Metanephros (tissue), 2 donors: ENCODE measurements around the gene TAS1R3. TPM values are rescaled to one million over a fixed set of nuclear protein-coding genes. Genes with fewer than 3 reads are reported as not detected.

ENCODE experiments used
- small RNA-seq: library from RNA; depleted of rRNA; stranded (forward); fragments of <200 nt; gene quantifications from one replicate; pipeline ENCODE3, GENCODE V24; 2014; ENCODE audit warnings: low replicate concordance
- total RNA-seq: library from RNA; depleted of rRNA; stranded (reverse); fragments of >200 nt; gene quantifications from one replicate; pipeline ENCODE4 v1.2.3, GENCODE V29; 2014

Gene TAS1R3
- 1.1 TPM for total RNA-seq

DNA sequence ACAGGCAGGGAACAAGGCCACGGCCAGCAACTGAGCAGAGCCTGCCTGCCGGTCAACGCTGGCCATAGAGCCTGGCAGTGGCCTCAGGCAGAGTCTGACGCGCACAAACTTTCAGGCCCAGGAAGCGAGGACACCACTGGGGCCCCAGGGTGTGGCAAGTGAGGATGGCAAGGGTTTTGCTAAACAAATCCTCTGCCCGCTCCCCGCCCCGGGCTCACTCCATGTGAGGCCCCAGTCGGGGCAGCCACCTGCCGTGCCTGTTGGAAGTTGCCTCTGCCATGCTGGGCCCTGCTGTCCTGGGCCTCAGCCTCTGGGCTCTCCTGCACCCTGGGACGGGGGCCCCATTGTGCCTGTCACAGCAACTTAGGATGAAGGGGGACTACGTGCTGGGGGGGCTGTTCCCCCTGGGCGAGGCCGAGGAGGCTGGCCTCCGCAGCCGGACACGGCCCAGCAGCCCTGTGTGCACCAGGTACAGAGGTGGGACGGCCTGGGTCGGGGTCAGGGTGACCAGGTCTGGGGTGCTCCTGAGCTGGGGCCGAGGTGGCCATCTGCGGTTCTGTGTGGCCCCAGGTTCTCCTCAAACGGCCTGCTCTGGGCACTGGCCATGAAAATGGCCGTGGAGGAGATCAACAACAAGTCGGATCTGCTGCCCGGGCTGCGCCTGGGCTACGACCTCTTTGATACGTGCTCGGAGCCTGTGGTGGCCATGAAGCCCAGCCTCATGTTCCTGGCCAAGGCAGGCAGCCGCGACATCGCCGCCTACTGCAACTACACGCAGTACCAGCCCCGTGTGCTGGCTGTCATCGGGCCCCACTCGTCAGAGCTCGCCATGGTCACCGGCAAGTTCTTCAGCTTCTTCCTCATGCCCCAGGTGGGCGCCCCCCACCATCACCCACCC is at the start of gene TAS1R3:
Gene TAS1R3 (plus strand): TSS at position 213 of the 898 bp plus-strand sequence. CDS start 66 bp downstream, at position 279.

DNA sequence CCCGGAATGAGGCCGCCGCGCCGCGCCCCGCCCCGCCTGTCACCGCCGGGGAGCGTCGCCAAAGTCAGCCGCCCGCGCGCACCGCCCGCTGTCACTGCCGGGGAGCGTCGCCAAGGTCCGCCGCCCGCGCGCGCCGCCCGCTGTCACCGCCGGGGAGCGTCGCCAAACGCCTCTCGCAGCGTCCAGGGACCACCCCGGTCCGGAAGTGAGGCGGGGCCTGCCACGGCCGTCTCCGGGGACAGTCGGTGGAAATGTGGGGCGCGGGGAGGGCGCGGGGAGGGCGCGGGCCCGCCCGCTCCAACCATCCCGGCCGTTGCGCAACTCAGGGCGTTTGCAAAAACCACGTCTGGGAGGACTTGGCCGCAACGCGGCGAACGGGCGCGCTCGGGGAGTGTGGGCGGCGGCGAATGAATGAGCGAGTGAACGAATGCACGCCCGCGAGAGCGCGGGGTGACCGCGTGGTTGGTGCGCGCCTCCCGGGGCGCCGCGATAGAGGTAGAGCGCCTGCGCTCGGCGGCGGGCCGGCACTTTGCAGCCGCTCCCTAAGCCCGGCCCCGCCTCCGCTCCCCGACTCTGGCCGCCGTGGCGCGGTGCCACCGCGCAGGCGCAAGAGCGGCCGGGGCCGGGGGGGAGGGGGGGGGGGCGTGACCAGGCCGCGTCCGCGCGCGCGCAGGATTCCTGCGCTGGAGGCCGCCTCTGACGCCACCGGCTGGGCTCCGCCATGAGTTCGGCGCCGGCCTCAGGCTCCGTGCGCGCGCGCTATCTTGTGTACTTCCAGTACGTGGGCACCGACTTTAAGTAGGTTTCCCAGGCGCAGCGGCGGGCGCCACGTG is 22.9 kb upstream of the TAS1R3 start, which contains the start of the genes ACAP3 and PUSL1:
Gene ACAP3 (minus strand): TSS at position 8 of the 833 bp plus-strand sequence. CDS start 115 bp downstream, outside the sequence.
Gene PUSL1 (plus strand): TSS at position 675 of the 833 bp plus-strand sequence. CDS start 47 bp downstream, at position 722.

DNA sequence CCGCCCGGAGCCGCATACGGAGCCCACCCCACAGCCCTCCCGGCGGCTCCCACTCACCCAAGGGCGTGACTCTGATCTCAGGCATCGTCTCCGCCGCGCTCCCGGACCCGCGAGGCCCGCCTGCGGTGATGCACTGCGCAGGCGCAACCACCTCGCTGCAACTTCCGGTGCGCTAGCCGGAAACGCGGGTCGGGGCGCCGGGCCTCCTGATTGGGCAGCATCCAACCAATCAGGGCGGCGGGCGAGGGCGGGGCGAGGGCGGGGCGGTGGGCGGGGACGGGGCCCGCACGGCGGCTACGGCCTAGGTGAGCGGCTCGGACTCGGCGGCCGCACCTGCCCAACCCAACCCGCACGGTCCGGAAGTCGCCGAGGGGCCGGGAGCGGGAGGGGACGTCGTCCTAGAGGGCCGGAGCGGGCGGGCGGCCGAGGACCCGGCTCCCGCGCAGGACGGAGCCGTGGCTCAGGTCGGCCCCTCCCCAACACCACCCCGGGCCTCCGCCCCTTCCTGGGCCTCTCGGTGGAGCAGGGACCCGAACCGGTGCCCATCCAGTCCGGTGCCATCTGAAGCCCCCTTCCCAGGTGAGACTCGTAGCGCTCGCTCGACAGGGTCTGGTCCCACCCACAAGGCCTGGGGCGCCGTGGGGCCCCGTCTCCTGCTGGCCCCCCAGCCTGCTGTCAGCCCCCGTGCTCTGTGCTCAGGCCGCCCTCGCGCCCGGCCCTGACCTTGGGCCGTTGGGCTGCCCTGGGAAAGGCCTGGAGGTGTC is 6.4 kb upstream of the TAS1R3 start, which contains the start of the genes CPTP and INTS11:
Gene CPTP (plus strand): TSS at position 279 of the 764 bp plus-strand sequence. CDS start 2,109 bp downstream, outside the sequence.
Gene INTS11 (minus strand): TSS at position 137 of the 764 bp plus-strand sequence. CDS start 52 bp downstream, at position 85.

DNA sequence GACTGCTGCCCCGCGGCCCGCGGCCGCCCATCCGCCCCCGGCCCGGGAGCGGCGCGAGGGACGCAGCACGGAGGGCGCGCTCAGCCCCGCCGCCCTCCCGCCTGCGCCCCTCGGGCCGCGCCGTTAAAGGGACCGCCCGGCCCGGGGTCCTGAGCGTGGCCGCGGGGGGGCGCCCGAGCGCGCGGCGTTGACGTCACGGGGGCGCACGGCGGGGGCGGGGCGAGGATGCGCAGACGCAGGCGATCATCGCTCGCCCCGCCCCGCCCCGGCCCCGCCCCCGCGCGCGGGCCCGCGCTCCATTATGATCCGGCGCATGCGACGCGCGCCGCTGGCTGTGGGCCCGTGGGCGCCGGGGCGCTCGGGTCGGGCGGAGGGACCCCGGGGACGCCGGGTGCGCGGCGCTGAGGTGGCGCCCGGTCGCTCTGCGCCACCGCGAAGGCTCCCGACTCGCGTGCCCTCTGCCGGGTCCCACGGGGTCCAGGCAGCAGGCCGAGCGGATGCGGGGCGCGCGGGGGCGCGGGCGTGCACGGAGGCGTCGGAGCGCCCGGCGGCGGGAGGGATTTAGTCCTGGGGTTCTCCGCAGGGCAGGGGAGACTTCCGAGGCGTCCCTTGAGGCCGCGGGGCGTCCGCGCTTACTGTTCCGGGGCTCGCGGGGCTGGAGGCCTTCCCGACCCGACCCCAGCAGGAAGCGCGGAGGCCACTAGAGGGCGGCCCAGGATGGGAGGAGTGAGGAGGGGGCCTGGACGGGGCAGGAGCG is 18.4 kb downstream of the TAS1R3 start, which contains the start of gene DVL1:
Gene DVL1 (minus strand): TSS at position 163 of the 757 bp plus-strand sequence. CDS start 353 bp downstream, outside the sequence.

DNA sequence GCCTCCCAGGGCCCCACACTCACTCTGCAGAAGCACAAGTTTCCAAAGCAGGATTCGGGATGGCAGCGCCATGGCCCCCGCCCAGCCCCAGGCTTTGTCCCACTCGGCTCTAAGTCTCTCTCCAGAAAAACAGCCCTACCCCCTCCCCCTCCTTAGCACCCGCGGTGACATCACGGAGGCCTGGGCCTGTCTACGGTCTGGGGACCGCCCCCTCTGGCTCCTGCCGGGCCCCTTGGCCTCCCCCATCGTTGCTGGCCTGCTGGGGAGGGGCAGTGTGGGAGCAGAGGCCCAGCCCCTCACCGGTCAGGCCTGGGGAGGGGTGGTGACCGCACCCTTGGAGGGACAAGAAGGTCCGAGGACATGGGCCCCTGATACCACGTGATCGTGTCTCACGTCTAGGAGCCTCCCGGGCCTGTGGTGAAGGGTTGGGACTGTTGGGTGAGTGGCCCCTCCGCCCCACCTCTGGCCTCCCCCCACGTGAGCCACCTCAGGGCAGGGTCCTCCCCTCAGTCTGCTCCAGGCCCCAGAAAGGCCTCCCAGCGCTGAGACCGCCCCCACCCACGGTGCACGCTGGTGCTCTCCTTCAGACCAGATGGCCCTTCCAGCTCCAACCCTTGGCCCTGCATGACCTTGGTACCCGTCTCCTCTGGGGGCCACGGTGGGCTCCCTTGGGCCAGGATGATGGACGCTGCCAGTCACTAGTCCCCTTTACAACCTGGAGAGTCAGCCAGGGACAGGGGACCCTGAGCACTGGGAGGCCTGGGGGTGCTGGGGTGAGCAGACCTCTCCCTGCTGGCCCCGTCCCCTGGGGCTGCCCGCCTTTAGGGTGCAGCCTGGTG is 27.6 kb downstream of the TAS1R3 start, which contains the start of gene MXRA8:
Gene MXRA8 (minus strand): TSS at position 123 of the 839 bp plus-strand sequence. CDS start 51 bp downstream, at position 72.

DNA sequence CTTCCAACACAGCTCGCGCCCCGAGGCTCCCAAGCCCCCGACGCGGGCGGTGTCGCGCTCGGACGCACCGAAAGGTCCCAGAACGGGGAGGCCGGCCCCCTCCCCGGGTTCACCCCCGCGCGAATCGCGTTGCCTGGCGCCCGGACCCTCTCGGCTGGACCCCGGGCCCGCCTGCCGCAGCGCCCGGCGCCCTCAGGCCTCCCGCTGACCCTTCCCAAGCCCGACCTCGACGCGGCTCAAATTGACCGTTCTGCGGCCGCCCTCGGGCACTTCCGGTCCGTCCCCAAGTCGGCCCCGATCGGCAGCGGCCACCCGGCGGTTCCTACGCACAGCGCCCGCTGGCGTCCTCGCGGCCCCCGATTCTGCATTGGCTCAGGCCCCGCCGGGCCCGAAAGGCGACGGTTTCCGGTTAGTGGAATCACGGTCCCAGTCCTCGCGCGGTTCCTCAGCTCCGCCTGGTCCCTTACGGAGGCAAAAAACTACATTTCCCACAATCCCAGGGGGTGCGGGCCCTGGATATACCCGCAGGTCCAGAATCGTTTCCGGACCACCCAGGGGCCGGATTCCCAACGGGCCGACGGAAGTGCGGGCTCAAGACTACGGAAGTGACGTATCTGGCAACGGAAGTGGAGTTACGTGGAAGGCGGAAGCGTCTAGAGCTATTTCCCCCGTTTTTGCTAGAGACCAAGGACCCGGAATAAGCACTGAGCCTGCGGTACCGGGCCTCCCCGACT is 44.0 kb downstream of the TAS1R3 start, which contains the start of gene AURKAIP1:
Gene AURKAIP1 (minus strand): TSS at position 279 of the 734 bp plus-strand sequence. CDS start 451 bp downstream, outside the sequence.

Small RNA genes lying within 50 kb of the gene (small RNA-seq; reads per million reads assigned to genes)
- not detected for gene MIR6726

Other genes starting within 250 kb of the TAS1R3 start
- gene C1orf159, start 215.2 kb upstream of the TAS1R3 start, total RNA-seq: 12.2 TPM
- gene TTLL10, start 157.4 kb upstream of the TAS1R3 start, total RNA-seq: 0.76 TPM
- 1.2 TPM for gene TNFRSF18, start 124.7 kb upstream of the TAS1R3 start, total RNA-seq
- 3.3 TPM for gene TNFRSF4, start 117.1 kb upstream of the TAS1R3 start, total RNA-seq
- 94.4 TPM for gene SDF4, start 99.3 kb upstream of the TAS1R3 start, total RNA-seq
- 16.0 TPM for gene B3GALT6, start 99.0 kb upstream of the TAS1R3 start, total RNA-seq
- 5.3 TPM for gene C1QTNF12, start 84.6 kb upstream of the TAS1R3 start, total RNA-seq
- 49.3 TPM for gene UBE2J2, start 57.4 kb upstream of the TAS1R3 start, total RNA-seq
- gene SCNN1D, start 50.8 kb upstream of the TAS1R3 start, total RNA-seq: 7.1 TPM
- 33.9 TPM for gene ACAP3, start 23.4 kb upstream of the TAS1R3 start, total RNA-seq
- 20.3 TPM for gene PUSL1, start 22.7 kb upstream of the TAS1R3 start, total RNA-seq
- 106 TPM for gene INTS11, start 6.6 kb upstream of the TAS1R3 start, total RNA-seq
- 15.9 TPM for gene CPTP, start 6.5 kb upstream of the TAS1R3 start, total RNA-seq
- 51.4 TPM for gene DVL1, start 18.1 kb downstream of the TAS1R3 start, total RNA-seq
- 142 TPM for gene MXRA8, start 27.3 kb downstream of the TAS1R3 start, total RNA-seq
- 74.3 TPM for gene AURKAIP1, start 43.9 kb downstream of the TAS1R3 start, total RNA-seq
- 245 TPM for gene CCNL2, start 68.1 kb downstream of the TAS1R3 start, total RNA-seq
- 80.8 TPM for gene MRPL20, start 76.0 kb downstream of the TAS1R3 start, total RNA-seq
- 6.9 TPM for gene ANKRD65, start 90.0 kb downstream of the TAS1R3 start, total RNA-seq
- gene VWA1, start 104.4 kb downstream of the TAS1R3 start, total RNA-seq: 54.3 TPM
- gene ATAD3C, start 118.4 kb downstream of the TAS1R3 start, total RNA-seq: 5.8 TPM
- 16.4 TPM for gene ATAD3B, start 140.5 kb downstream of the TAS1R3 start, total RNA-seq
- 22.3 TPM for gene ATAD3A, start 180.9 kb downstream of the TAS1R3 start, total RNA-seq
- gene TMEM240, start 209.3 kb downstream of the TAS1R3 start, total RNA-seq: 6.3 TPM
- 60.6 TPM for gene SSU72, start 243.6 kb downstream of the TAS1R3 start, total RNA-seq